AG20443 (cell line): Measurements from ENCODE around the gene AASS.

Experiments
- DNase-seq: peaks from one replicate; pipeline ENCODE4 v3.0.0; 2012; ENCODE audit warnings: low spot score, mixed read lengths

Gene AASS

DNA sequence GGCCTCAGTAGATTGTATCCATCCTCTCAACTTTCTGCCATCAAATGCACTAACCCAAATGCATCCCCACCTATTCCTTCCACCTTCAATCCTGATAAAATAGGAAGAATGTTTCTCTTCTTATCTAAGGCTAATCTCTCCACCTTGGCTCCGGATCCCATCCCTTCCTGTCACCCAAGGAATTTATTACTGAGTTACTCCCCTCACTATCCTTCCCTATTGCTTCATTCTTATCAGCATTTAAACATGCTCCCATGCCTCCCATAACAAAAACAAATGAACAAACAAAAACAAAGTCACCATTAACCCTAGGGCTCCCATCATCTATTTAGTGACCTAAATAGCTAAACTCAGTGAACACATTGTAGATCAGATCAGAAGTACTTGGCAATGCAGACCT, 25.3 kb downstream of the AASS start:
- DNase-seq = no peak

- no peak for DNase-seq
Measured at GRCh38 chr7:122103064-122103463, 41.0 kb downstream of the AASS start.

DNA sequence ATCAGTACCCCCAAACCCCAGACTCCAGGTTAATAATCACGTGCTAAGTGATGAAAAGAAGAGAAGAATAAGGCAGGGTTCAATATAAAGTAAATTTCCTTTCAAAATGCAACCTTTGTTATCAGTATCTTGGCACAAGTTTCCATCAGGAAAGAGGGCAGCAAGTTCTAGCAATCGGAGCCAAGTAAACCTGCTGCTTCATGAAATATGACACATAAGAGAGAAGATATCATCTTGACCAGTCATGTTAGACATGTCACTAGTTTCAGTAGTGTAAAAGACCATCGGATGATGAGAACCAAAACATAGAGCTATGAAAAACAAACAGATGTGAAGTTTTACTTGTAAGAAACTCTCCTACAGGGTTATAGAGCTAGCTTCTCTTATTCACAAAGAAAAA, 44.0 kb downstream of the AASS start:
- DNase-seq = no peak

DNA sequence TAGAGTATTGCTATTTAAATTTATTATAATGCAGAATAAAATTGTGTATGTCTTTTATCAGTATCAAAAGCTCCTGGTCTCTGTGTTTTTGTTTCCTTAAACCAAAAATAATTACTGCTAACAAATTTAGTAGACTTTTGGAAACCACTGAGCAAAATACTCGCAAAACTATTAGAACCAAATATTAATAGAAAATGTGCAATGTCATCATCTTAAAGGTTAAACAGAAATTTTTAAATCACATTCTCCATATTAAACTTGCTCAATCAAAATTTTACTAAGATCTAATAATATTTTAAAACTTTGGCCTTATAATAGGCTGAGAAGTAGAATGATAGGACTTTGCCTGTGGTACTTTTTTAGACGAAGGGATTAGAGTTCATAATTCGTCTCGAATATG, 48.4 kb downstream of the AASS start:
- DNase-seq = no peak

- DNase-seq = no peak
Measured at GRCh38 chr7:122094549-122094948, 49.5 kb downstream of the AASS start.

DNA sequence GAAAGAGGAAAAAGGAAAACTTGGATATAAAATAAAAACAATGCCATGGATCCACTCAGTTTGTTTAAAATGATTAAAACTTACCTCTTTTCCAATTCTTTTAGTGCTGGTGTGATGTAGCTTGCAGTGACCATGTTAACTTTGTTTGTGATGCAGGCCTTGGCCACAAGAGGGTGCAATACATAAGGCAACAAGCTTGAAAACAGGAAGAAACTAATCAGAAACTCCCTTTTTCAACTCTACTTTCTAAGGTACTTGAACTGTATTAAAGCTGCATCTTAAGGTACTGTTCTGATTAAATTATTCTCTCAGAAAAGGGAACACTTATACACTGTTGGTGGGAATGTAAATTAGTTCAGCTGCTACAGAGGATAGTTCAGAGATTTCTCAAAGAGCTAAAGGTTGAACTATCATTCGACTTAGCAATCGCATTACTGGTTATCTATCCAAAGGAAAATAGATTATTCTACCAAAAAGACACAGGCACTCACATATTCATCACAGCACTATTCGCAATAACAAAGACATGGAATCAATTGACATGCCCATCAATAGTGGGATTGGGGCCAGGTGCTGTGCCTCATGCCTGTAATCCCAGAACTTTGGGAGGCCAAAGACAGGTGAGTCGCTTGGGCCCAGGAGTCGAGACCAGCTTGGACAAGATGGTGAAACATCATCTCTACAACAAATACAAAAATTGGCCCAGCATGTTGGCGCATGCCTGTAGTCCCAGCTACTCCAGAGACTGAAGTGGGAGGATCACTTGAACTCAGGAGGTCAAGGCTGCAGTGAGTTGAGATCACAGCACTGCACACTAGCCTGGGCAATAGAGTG, 50.9 kb downstream of the AASS start:
- DNase-seq = peak; percentile 73

DNA sequence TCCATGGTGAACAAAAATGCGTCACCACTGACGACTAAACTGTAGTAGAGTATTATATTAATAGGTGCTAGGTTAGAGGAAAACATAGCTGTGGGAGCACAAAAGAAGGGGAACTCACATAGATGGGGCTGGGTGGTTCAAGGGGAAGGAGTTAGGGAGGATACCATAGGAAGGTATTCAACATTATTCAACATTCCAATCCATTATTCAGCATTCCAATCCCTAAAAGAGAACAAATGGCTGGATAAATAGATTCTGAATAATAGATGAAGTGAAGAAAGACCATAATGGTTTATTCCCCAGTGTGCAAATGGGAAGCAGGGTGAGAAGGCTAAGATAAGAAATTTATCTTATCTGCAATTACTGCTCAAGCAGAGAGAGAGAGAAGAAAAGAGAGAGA, 61.4 kb downstream of the AASS start:
- no peak for DNase-seq

GRCh38 chr7:122082160-122082559, 61.9 kb downstream of the AASS start:
- no peak for DNase-seq

DNA sequence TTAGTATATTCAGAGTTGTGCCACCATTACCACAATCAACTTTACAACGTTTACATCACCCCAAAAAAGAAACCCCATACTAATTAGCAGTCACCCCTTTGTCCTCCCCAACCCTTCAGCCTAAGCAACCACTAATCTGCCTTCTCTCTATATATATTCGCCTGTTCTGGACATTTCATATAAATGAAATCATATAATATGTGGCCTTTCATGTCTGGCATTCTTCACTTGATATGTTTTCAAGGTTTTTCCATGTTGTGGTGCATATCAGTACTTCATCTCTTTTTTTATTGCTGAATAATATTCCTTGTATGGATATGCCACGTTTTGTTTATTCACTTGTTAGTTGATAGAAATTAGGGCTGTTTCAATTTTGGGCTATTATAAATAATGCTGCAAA, 70.4 kb downstream of the AASS start:
- no peak for DNase-seq

DNA sequence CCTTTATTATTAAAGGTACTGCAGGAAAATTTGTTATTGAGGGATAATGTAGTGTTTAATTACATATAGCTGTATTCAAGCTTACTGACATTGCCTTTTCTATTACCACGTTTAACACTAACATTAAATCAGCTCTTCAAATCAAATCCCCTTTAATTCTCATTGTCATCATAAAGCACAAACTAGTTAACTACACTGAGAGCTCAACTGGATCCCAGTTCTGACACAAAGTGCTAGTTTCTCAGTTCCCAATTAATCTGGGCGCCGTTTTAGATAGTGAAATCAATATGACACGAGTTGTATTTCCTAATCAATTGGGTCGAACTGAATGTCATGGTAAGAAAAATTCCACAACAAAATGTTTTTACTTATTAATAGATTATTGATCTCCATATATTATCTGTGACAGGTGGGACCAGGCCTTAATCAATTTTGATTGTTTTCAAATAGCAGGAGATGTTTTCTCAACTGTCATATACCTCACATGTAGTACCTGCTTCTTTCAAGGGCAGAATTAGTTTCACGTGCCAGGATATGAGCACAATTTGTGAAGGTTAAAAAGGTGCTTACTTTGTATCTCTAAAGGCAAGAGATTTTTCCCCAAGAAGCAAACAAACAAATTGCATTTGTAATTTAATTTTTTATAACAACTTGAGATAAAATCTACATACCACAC, 71.0 kb downstream of the AASS start:
- no peak for DNase-seq

DNA sequence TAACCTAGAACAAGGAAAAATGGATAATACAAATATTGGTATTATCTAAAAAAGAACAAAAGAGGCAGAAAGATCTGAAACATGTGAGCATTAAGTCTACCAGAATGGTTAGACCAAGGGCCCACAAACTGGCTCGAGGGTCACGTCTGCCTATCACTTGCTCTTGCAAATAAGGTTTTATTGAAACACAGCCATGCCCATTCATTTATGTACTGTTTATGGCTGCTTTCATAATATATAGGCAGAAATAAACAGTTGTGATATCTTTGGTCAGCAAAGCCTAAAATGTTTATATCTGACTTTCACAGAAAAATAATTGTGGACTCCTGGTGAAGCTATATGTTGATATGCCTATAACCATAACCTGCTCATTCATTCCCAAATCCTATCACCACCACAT, 71.8 kb downstream of the AASS start:
- DNase-seq = no peak

DNA sequence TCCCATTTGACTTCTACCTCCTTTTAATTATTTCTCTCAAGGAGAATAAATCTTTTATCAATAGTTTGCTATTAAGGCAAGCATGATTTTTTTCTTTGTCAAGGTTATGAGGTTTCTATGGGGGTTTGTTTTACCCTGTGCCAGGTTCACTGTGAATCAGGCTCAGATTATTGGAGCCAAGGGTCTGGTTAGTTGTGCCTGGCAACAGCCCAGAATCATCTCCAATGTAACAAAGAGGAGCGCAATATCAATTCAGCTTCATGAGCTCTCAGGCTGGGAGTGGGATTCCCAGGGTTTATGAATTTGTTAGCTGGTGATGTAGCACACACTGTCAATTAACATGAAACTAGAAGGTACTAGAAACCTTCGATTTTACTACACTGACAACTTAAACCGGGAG, 73.2 kb downstream of the AASS start:
- DNase-seq = no peak

DNA sequence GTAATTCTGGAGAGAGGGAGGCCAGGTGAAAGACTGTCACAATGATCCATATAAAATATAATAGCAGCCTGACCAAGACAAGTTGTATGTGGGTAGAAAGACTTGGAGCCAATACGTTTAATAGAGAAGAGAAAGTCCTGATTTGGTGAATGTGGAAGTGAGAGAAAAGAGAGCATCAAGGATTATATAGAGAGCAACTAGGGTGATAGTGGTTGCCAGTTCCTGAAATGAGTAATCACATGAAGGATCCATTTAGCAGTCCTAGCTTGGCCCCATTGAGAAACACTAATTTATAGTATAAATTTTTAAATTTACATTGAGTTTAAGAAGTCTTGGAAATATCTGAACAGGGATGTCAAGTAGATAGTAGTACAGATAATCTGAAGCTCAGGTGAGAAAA, 74.0 kb downstream of the AASS start:
- DNase-seq = no peak

- DNase-seq = no peak
Measured at GRCh38 chr7:122068999-122069398, 75.0 kb downstream of the AASS start.

DNA sequence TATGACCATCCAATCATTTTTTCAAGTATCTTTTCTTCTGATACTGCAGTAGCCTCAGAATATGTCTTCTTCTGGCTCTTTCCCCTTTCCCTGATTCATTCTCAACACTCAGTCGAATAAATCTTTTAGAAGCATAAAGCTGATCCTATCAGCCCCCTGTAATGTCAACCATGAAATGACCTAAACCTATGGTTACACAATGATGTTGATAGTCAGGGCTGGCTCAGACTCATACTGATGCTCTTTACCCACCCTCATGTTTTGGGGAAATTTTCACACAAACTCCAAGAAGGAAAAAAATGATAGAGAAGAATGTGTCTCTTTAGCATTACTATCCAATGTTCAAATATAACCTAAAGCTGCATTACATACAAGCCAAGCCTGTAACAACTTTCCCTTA, 76.0 kb downstream of the AASS start:
- DNase-seq = no peak

- DNase-seq = no peak
Measured at GRCh38 chr7:122067077-122067476, 77.0 kb downstream of the AASS start.

DNA sequence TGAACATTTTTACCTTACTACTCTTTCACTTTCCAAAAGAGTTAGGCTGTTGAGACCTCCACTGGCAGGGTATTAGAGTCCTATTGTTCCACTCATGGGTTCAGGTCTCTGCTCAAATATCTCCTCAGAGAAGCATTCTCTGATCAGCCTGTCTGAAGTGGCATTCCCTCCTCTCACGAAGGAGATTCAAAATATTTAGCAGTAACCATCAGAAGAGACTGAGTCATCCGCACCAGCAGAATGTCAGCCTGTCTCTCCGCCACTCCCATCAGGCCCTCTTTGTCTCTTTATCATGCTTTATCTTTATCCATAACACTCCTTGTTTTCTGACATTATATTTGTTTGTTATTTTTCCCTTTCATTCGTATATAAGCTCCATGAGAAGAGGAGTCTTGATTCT, 79.1 kb downstream of the AASS start:
- DNase-seq = no peak

DNA sequence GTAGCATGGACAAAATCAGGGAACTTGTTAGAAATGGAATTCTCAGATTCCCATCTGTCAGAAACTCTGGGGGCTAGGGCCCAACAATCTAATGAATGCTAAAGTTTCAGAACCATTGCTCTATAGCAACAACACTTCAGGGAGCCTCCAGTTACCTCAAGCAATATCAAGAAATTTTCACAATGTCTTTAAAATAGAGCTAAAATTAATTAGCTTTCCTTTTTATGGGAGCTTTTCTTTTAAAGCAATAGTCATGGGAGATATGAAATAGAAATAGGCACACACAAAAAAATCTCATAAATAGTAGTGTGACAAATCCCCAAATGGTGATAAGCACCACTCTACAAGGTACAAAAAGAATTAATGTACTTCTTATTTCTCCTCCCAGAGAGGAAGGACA, 80.9 kb downstream of the AASS start:
- DNase-seq = no peak

DNA sequence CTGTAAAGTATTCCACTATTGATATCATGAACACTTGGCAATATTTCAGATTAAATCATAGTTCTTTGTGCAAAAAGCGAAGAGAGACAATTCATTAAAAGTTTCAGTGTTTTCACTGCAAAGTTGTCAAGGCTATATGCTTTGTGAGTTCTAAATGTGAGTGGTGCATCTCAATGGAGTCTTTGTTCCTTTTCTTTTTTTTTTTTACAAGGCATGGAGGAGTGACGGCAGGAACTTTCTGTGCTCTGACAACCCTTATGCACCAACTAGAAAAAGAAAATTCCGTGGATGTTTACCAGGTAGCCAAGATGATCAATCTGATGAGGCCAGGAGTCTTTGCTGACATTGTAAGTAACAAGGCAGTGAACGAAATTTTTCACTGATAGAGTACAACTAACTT, 84.5 kb downstream of the AASS start:
- DNase-seq = no peak

- no peak for DNase-seq
Measured at GRCh38 chr7:122056977-122057376, 87.1 kb downstream of the AASS start.

- DNase-seq = no peak
Measured at GRCh38 chr7:122055073-122055472, 89.0 kb downstream of the AASS start.

- DNase-seq = no peak
Measured at GRCh38 chr7:122054393-122054792, 89.7 kb downstream of the AASS start.

DNA sequence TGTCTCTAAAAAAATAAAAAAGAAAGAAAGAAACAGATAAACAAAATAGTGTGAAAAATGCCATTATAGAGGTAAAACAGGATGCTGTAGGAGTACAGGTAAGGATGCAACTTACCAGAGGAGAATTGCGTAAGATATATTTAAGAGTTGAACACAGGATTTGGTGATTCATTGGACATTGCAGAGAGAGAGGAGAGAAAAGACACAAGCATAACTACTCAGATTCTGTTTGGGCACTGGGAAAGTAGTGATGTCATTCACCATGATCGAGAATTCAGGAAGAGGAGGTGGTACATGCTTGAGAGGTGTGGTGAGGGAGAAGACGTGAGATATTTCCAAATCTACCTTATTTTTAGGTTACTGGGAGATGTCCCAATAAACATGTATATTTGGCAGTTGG, 97.6 kb downstream of the AASS start:
- no peak for DNase-seq

DNA sequence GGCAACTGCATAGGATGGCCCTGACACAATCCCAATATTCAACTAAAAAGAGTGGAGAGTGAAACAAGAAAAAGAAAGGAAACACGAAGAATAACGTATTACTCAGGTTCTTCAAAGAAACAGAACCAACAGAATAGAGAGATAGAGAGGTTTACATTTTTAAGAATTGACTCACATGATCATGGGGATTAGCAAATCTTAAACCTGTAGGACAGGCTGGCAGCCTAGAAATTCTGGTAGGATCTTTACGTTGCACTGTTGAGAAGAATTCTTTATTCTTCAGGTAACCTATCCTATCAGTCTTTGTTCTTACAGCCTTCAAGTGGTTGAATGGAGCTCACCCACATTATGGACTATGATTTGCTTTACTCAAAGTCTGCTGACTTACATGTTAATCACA, 103.9 kb downstream of the AASS start:
- DNase-seq = no peak
